ENCODE data around the gene LLGL2. TPM values are rescaled to one million over a fixed set of nuclear protein-coding genes. Genes with fewer than 3 reads are reported as not detected.

Gene LLGL2
- total RNA-seq, 1 donor = 0.09 TPM

DNA sequence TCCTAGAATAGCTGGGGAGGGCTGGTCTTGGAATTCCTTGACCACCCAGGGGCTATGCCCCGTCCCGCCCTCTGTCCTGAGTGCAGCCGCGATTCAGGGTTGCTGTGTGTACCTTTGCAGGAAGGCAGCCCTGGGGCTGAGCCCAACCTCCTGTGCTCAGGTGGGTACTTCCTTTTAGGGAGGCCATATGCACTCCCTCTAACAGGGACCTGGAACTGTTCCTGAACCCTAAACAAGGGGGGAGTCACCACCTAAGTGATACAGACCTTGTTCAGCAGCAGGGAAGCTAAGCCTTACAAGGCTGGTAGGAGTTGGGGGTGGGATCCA lies 24.6 kb downstream of the LLGL2 start:
- H3K4me3 ChIP-seq (ENCODE audit: low read depth, low read length) = no peak overlapping the region
- TF ChIP-seq, protein P1, sequence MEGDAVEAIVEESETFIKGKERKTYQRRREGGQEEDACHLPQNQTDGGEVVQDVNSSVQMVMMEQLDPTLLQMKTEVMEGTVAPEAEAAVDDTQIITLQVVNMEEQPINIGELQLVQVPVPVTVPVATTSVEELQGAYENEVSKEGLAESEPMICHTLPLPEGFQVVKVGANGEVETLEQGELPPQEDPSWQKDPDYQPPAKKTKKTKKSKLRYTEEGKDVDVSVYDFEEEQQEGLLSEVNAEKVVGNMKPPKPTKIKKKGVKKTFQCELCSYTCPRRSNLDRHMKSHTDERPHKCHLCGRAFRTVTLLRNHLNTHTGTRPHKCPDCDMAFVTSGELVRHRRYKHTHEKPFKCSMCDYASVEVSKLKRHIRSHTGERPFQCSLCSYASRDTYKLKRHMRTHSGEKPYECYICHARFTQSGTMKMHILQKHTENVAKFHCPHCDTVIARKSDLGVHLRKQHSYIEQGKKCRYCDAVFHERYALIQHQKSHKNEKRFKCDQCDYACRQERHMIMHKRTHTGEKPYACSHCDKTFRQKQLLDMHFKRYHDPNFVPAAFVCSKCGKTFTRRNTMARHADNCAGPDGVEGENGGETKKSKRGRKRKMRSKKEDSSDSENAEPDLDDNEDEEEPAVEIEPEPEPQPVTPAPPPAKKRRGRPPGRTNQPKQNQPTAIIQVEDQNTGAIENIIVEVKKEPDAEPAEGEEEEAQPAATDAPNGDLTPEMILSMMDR (IDR thresholded peaks at IDR 0.05; ENCODE audit: insufficient read depth, low read length) = no peak
- DNase-seq (ENCODE audit: low read depth) = no peak

DNA sequence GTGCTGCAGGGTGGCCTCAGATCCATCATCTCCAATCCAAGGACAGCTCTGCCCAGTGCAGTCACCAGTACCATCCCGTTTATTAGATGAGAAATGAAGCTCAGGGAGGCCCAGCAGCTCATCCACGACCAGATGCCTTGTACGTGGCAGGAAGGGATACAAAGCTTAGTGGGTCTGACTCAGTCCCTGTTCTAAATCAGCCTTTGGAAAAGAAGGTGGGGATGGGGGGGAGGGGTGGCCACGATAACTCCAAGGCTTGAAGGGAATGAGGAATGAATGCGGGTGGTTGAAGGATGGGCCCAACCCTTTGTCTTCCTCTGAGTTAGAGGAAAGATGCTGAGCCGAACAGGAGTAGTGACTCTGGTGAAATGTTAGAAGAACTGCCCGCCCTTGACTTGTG lies 25.8 kb downstream of the LLGL2 start:
- no peak for DNase-seq (ENCODE audit: low read depth)
- TF ChIP-seq, protein P1 (IDR thresholded peaks at IDR 0.05; ENCODE audit: insufficient read depth, low read length) = no peak
- H3K4me3 ChIP-seq (ENCODE audit: low read depth, low read length) = no peak overlapping the region

DNA sequence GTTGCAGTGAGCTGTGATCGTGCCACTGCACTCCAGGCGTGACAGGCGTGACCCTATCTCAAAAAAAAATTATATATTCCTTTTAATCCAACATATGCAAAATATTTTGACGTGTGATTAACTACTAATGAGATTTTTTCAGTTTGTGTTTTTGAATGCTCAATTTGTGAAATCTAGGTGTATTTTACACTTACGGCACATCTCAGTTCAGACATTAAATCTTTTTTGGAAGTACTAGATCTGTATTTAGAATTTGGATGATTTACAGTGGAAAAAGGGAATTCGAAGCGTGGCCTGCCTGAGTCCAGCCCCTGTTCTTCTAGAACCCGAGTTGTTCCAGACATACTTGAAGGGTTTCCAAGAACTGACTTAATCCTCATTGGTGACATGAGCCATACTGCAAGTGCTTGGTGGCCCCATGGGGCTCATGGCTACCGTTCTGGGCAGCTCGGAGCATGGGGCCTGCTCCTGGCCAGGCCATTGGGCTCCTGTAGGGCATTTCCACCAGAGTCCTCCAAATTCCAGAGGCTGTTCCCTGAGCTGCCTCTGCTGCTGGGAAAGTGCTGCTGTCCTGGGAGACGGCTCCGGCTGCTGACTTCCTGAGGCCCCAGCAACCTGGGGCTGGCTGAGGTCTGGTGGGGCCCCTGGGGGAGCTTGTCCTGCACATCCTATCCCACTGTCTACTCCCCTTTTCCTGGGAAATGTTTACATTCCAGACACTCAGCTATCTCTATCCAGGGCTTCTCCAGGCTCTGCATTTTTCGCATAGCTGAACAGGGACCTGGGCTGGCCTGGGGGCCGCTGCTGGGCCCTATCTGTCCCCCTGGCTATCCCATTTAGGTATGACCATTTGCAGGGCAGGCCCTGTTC lies 27.2 kb downstream of the LLGL2 start:
- DNase-seq (ENCODE audit: low read depth) = no peak
- no peak overlapping the region for H3K4me3 ChIP-seq (ENCODE audit: low read depth, low read length)
- TF ChIP-seq, protein P1 (IDR thresholded peaks at IDR 0.05; ENCODE audit: insufficient read depth, low read length) = no peak

DNA sequence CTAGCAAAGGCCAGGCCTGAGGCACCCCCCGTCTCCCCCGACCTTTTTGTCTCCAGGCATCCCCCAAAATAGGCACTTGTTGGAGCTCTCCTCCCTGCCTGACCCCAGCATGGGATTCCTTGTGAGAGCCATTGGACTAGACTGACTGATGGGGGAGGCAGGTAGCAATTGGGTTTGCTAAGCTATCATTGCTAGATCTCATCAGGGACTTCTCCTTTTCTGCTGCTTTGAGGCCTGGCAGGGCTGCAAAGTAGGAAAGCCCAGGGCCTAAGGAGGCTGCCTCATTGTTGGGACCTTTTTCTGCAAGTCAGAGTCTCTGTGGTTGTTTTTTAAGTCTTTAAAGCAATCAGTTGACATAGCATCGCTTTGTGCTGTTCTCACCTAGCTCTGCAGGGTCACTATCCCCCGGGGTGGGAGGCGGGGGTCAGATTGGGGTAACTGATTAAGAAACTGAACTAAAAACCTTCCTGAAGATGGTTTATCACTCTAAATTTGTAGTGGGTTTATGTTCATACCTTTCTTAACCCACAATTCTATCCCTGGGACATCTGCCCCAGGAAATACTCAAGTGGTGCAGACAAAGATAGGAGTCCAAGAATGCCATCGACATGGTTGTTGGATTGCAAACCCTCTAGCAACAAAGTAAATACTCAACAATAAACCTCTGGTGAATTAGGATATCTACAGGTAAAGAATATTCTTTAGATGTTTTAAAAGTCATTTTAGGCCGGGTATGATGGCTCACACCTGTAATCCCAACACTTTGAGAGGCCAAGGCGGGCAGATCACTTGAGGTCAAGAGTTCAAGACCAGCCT lies 28.0 kb downstream of the LLGL2 start:
- TF ChIP-seq, protein P1 (IDR thresholded peaks at IDR 0.05; ENCODE audit: insufficient read depth, low read length) = no peak
- DNase-seq (ENCODE audit: low read depth) = no peak
- H3K4me3 ChIP-seq (ENCODE audit: low read depth, low read length) = no peak overlapping the region

DNA sequence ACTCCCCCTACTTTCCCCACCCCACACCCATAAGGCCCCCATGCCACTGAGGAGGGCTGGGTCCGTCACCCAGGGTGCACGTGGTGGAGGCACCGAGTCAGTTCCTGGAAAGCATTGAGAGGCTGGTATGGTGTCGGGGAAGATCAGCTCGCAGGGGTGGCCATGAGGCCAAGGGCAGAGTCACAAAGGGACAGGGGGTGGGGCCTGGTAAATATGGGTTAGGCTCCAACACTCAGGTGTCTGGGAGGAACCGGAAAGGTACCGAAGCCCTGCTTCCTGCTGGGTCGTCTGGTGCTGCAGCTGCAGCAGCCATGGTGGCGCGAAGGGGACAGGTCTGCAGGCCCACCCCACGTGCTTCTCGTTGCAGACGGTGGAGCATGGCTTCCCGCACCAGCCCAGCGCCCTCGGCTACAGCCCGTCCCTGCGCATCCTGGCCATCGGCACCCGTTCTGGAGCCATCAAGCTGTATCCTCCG lies 30.2 kb downstream of the LLGL2 start:
- no peak overlapping the region for H3K4me3 ChIP-seq (ENCODE audit: low read depth, low read length)
- DNase-seq (ENCODE audit: low read depth) = no peak
- TF ChIP-seq, protein P1 (IDR thresholded peaks at IDR 0.05; ENCODE audit: insufficient read depth, low read length) = no peak

DNA sequence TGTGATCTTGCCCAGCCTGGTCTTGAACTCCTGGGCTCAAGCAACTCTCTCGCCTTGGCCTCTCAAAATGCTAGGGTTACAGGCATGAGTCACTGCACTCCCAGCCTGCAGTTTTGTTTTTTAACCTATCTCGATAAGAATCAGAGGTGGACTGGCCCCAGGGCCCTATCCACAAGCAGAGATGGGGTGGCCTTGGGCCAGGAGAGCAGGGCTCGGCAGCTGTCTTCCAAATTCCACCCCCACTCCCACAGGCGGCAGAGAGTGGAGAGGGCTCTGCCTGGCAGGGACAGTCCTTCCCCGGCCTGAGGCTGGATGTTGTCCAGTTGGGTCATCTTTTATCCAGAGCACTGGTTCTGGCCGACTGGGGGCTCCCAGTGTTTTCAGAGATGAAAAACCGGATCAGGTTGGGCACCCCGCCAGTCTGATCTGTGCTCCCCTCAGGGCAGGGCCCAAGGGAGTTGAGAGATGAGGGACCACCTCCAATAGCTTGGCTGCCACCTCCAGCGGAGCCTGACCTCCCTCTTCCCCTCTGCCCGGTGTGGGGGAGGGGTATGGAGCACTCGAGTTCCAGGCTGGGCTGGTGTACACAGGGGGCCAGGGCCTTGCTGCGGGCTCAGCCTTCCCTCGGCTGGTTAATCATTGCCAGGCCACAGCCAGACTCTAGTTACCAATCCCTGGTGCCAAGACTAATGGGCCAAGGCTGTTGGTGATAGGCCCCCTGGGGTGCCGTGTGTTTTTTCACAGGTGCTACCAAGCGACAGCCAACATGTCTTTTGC lies 31.8 kb downstream of the LLGL2 start:
- TF ChIP-seq, protein P1 (IDR thresholded peaks at IDR 0.05; ENCODE audit: insufficient read depth, low read length) = no peak
- H3K4me3 ChIP-seq (ENCODE audit: low read depth, low read length) = no peak overlapping the region

More for the DNA sequence above, 31.8 kb downstream of the LLGL2 start:
- DNase-seq (ENCODE audit: low read depth) = peak; percentile 70

Measured in fibroblast of the aortic adventitia (primary cell).